ENCODE measurements around the gene SHROOM2.
"Not testable (repeated sequence)": the region's sequence is repeated elsewhere in the genome, so short reads cannot be mapped to it uniquely, and the experiment has no call there.

The SHROOM2 gene

DNA sequence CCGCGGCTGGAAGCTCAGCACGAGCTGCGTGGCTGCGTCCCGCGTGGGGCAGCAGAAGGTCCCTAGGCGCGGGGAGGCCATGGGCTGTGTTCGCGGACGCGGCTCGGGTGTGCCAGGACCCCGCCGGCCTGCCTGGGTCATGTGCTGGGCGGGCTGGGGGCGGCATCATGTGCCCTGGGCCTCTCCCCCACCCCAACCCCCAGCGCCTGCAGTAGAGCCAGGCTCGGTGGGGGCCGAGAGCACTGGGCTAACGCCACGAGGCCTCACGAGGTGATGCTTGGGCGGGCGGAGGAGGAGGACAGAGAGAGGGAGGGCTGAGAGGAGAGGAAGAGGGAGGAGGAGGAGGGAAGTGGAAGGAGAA, 20.5 kb upstream of the SHROOM2 start, which contains the start of gene GPR143:
TSS of gene GPR143 (minus strand) at position 111 of the 361 bp plus-strand sequence. CDS start at position 81, 30 bp downstream.
- Histone ChIP-seq H3K27me3 (ENCODE audit: insufficient read depth, low read length) (no peaks in the 10 kb centered on the region), H3K9me3 (ENCODE audit: low read length) (no peaks in the 10 kb centered on the region), H3K4me3 (ENCODE audit: low read length) (no peak within 1 kb of the TSS), H2AFZ (ENCODE audit: low read depth, low read length) (no peak within 1 kb of the TSS), H3K4me1 (ENCODE audit: insufficient read depth, low read length) (no peaks in the 10 kb centered on the region), H3K36me3 (ENCODE audit: insufficient read depth, low read length) (no peaks in the 10 kb centered on the region)

- H2AFZ ChIP-seq (ENCODE audit: low read depth, low read length), result no peak overlapping the region
- H3K9me3 ChIP-seq (ENCODE audit: low read length), result no peaks in the 10 kb centered on the region
- no peaks in the 10 kb centered on the region for H3K27me3 ChIP-seq (ENCODE audit: insufficient read depth, low read length)
- H3K4me3 ChIP-seq (ENCODE audit: low read length), result no peak overlapping the region
- H3K36me3 ChIP-seq (ENCODE audit: insufficient read depth, low read length), result no peaks in the 10 kb centered on the region
- no peaks in the 10 kb centered on the region for H3K4me1 ChIP-seq (ENCODE audit: insufficient read depth, low read length)
Measured at GRCh38 chrX:9767375-9767774, 18.9 kb upstream of the SHROOM2 start.

- H3K4me3 ChIP-seq (ENCODE audit: low read length); H3K27me3 ChIP-seq (ENCODE audit: insufficient read depth, low read length); H2AFZ ChIP-seq (ENCODE audit: low read depth, low read length); H3K4me1 ChIP-seq (ENCODE audit: insufficient read depth, low read length); H3K36me3 ChIP-seq (ENCODE audit: insufficient read depth, low read length); H3K9me3 ChIP-seq (ENCODE audit: low read length): not testable (repeated sequence)
Measured at GRCh38 chrX:9768321-9768839, 17.8 kb upstream of the SHROOM2 start.

GRCh38 chrX:9770319-9770718, 15.9 kb upstream of the SHROOM2 start:
- H3K4me1 ChIP-seq (ENCODE audit: insufficient read depth, low read length), result no peaks in the 10 kb centered on the region
- H3K27me3 ChIP-seq (ENCODE audit: insufficient read depth, low read length), result no peaks in the 10 kb centered on the region
- no peak overlapping the region for H2AFZ ChIP-seq (ENCODE audit: low read depth, low read length)
- no peaks in the 10 kb centered on the region for H3K36me3 ChIP-seq (ENCODE audit: insufficient read depth, low read length)
- H3K4me3 ChIP-seq (ENCODE audit: low read length), result no peak overlapping the region
- no peaks in the 10 kb centered on the region for H3K9me3 ChIP-seq (ENCODE audit: low read length)

GRCh38 chrX:9772943-9773342, 13.3 kb upstream of the SHROOM2 start:
- H3K4me3 ChIP-seq (ENCODE audit: low read length), result no peak overlapping the region
- no peaks in the 10 kb centered on the region for H3K36me3 ChIP-seq (ENCODE audit: insufficient read depth, low read length)
- no peaks in the 10 kb centered on the region for H3K27me3 ChIP-seq (ENCODE audit: insufficient read depth, low read length)
- H2AFZ ChIP-seq (ENCODE audit: low read depth, low read length), result no peak overlapping the region
- peaks cover 5% of the 10 kb centered on the region for H3K4me1 ChIP-seq (ENCODE audit: insufficient read depth, low read length)
- peaks cover 1% of the 10 kb centered on the region for H3K9me3 ChIP-seq (ENCODE audit: low read length)

- Histone ChIP-seq H3K9me3 (ENCODE audit: low read length) (peaks cover 1% of the 10 kb centered on the region), H3K4me3 (ENCODE audit: low read length) (no peak overlapping the region), H3K36me3 (ENCODE audit: insufficient read depth, low read length) (no peaks in the 10 kb centered on the region), H3K27me3 (ENCODE audit: insufficient read depth, low read length) (no peaks in the 10 kb centered on the region), H3K4me1 (ENCODE audit: insufficient read depth, low read length) (peaks cover 5% of the 10 kb centered on the region), H2AFZ (ENCODE audit: low read depth, low read length) (no peak overlapping the region)
Measured at GRCh38 chrX:9775930-9776329, 10.3 kb upstream of the SHROOM2 start.

DNA sequence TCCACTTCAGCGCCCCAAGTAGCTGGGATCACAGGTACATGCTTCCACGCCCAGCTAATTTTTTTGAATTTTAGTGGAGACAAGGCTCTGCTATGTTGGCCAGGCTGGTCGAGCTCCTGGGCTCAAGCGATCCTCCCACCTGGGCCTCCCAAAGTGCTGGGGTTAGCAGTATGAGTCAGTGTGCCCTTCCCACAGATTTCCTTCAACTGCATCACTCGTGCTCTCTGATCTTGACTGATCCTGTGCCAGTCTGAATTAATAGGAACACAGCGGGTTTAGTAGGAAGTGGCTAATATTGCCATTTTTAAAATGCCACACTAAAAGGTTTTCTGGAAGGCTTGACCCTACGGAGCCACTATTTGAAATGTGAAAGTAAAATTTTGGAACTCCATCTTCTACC, 4.3 kb upstream of the SHROOM2 start:
- H3K4me1 ChIP-seq (ENCODE audit: insufficient read depth, low read length), result no peaks in the 10 kb centered on the region
- no peak overlapping the region for H2AFZ ChIP-seq (ENCODE audit: low read depth, low read length)
- H3K27me3 ChIP-seq (ENCODE audit: insufficient read depth, low read length), result no peaks in the 10 kb centered on the region
- H3K36me3 ChIP-seq (ENCODE audit: insufficient read depth, low read length), result no peaks in the 10 kb centered on the region
- H3K4me3 ChIP-seq (ENCODE audit: low read length), result no peak overlapping the region
- H3K9me3 ChIP-seq (ENCODE audit: low read length), result peaks cover 1% of the 10 kb centered on the region

- Histone ChIP-seq H3K4me3 (ENCODE audit: low read length) (no peak overlapping the region), H3K4me1 (ENCODE audit: insufficient read depth, low read length) (no peaks in the 10 kb centered on the region), H3K36me3 (ENCODE audit: insufficient read depth, low read length) (no peaks in the 10 kb centered on the region), H2AFZ (ENCODE audit: low read depth, low read length) (no peak overlapping the region), H3K9me3 (ENCODE audit: low read length) (no peaks in the 10 kb centered on the region), H3K27me3 (ENCODE audit: insufficient read depth, low read length) (no peaks in the 10 kb centered on the region)
Measured at GRCh38 chrX:9784332-9784731, 1.9 kb upstream of the SHROOM2 start.

DNA sequence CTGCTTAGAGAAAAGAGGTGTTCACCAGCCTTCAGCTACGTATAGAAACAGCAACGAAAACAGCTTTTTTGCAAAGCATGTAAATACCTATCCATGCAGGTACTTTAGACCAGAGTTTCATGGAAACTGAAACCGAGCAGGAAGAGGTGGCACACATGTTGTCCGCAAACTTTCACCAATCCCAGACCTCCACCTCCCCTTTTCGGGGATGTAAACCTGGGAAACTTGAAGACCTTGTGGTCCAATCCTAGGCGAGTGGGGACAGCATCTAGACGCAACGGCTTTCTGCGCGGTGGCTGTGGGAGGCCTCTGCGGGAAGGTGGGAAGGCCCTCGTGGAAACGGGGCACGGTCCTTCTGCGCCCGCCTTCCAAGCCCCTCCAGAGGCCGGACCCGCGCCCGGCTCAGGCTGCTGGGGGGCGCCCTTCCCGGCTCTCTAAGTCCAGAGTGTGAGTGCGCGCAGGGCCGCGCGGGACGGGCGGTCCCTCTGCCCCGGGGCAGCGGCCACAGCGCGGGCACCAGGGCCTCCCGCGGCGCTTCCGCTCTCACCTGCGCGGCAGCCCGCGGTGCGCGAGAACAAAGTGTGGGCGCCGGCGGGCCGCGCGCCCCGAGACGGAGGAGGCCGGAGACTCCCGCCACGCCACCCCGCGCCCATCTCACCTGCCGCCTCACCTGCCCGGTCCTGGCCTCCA, 830 bp upstream of the SHROOM2 start:
- Histone ChIP-seq H3K27me3 (ENCODE audit: insufficient read depth, low read length) (no peaks in the 10 kb centered on the region), H3K9me3 (ENCODE audit: low read length) (no peaks in the 10 kb centered on the region), H3K4me3 (ENCODE audit: low read length) (peak overlapping the region; percentile 49), H3K36me3 (ENCODE audit: insufficient read depth, low read length) (no peaks in the 10 kb centered on the region), H2AFZ (ENCODE audit: low read depth, low read length) (no peak overlapping the region), H3K4me1 (ENCODE audit: insufficient read depth, low read length) (no peaks in the 10 kb centered on the region)

GRCh38 chrX:9786798-9787635, 788 bp downstream of the SHROOM2 start:
- no peaks in the 10 kb centered on the region for H3K27me3 ChIP-seq (ENCODE audit: insufficient read depth, low read length)
- no peaks in the 10 kb centered on the region for H3K4me1 ChIP-seq (ENCODE audit: insufficient read depth, low read length)
- H3K36me3 ChIP-seq (ENCODE audit: insufficient read depth, low read length), result no peaks in the 10 kb centered on the region
- no peaks in the 10 kb centered on the region for H3K9me3 ChIP-seq (ENCODE audit: low read length)
- H2AFZ ChIP-seq (ENCODE audit: low read depth, low read length), result peak overlapping the region; percentile 66
- peak overlapping the region; percentile 52 for H3K4me3 ChIP-seq (ENCODE audit: low read length)

DNA sequence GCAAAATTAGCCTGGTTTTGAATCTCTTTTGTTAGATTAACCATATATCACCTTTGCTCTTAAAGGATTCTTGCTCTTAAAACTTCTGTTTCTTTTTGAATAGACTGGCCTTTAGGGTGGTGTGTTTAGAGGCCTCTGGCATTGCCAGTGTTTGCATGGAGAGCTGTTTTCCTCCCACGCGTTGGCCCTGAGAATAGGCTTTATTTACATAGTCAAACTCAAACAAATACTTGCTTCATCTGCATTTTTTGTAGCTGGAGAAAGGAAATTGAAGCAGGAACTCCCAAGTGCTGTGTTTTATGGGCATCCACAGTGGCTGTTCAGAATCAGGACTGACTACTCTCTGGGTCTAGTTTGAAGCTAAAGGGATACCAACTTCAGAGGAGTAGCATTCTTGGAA, 2.7 kb downstream of the SHROOM2 start:
- no peaks in the 10 kb centered on the region for H3K36me3 ChIP-seq (ENCODE audit: insufficient read depth, low read length)
- H3K9me3 ChIP-seq (ENCODE audit: low read length), result no peaks in the 10 kb centered on the region
- H3K27me3 ChIP-seq (ENCODE audit: insufficient read depth, low read length), result no peaks in the 10 kb centered on the region
- H3K4me1 ChIP-seq (ENCODE audit: insufficient read depth, low read length), result no peaks in the 10 kb centered on the region
- H3K4me3 ChIP-seq (ENCODE audit: low read length), result no peak overlapping the region
- no peak overlapping the region for H2AFZ ChIP-seq (ENCODE audit: low read depth, low read length)

DNA sequence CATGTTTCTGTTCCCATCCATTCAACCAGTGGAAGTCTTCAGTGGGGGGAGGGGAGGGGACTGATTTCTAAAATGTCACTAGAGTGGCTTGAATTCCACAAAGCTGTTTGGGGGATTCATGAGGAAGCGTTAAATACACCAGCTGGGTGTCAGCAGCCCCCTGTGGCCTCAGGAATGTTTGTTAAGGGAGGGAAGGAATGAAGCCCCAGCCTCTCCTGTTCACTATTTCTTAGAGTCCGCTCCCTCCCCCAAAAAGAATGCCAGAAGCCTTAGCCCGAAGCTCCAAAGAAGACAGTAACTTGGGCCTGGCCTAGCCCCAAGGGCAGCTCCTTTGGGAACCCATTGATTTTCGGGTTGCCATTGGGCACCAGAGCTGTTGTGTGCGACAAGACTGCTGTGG, 3.3 kb downstream of the SHROOM2 start:
- no peaks in the 10 kb centered on the region for H3K9me3 ChIP-seq (ENCODE audit: low read length)
- H3K27me3 ChIP-seq (ENCODE audit: insufficient read depth, low read length), result no peaks in the 10 kb centered on the region
- no peaks in the 10 kb centered on the region for H3K36me3 ChIP-seq (ENCODE audit: insufficient read depth, low read length)
- no peaks in the 10 kb centered on the region for H3K4me1 ChIP-seq (ENCODE audit: insufficient read depth, low read length)
- no peak overlapping the region for H3K4me3 ChIP-seq (ENCODE audit: low read length)
- H2AFZ ChIP-seq (ENCODE audit: low read depth, low read length), result no peak overlapping the region

DNA sequence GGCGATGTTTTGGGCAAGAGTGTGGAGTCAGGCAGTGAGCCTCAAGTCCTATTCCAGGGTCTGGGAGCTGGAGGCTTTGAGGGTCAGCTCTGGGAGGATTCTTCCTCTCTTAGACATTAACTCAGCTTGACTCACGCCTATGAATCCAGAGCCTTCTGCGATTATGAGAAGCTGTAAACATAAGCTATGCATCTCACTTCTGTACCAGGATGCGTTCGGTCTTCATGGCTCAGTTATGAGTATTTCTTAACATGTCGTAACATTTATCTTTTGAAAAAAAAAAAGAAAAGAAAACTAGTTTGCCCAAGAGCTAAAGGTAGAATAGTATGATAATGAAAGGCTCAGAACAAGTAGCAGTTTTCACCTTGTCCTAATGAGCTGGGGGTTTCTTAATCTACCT, 4.6 kb downstream of the SHROOM2 start:
- Histone ChIP-seq H3K27me3 (ENCODE audit: insufficient read depth, low read length) (no peaks in the 10 kb centered on the region), H3K4me1 (ENCODE audit: insufficient read depth, low read length) (no peaks in the 10 kb centered on the region), H3K9me3 (ENCODE audit: low read length) (no peaks in the 10 kb centered on the region), H3K36me3 (ENCODE audit: insufficient read depth, low read length) (no peaks in the 10 kb centered on the region), H3K4me3 (ENCODE audit: low read length) (no peak overlapping the region), H2AFZ (ENCODE audit: low read depth, low read length) (no peak overlapping the region)
